ENCODE results near the gene TUBB4B.

The TUBB4B gene

GRCh38 chr9:137212520-137212919 is 28.6 kb upstream of the TUBB4B start:
- no peak for DNase-seq (ENCODE audit: low spot score)

- no peak for DNase-seq (ENCODE audit: low spot score)
These were observed 27.7 kb upstream of the TUBB4B start for GRCh38 chr9:137213160-137214060.

GRCh38 chr9:137214620-137215019 is 26.5 kb upstream of the TUBB4B start:
- DNase-seq (ENCODE audit: low spot score), result no peak

GRCh38 chr9:137215196-137215986 is 25.7 kb upstream of the TUBB4B start:
- no peak for DNase-seq (ENCODE audit: low spot score)

GRCh38 chr9:137216188-137216965 is 24.7 kb upstream of the TUBB4B start:
- DNase-seq (ENCODE audit: low spot score), result no peak

- no peak for DNase-seq (ENCODE audit: low spot score)
These were observed 23.5 kb upstream of the TUBB4B start for GRCh38 chr9:137217276-137218211.

- no peak for DNase-seq (ENCODE audit: low spot score)
These were observed 22.8 kb upstream of the TUBB4B start for GRCh38 chr9:137218212-137218753.

GRCh38 chr9:137218754-137219271 is 22.3 kb upstream of the TUBB4B start:
- no peak for DNase-seq (ENCODE audit: low spot score)

- DNase-seq (ENCODE audit: low spot score), result no peak
These were observed 21.2 kb upstream of the TUBB4B start for GRCh38 chr9:137219757-137220316.

GRCh38 chr9:137220317-137221094 is 20.6 kb upstream of the TUBB4B start:
- DNase-seq (ENCODE audit: low spot score), result no peak

GRCh38 chr9:137221095-137221505 is 20.0 kb upstream of the TUBB4B start:
- DNase-seq (ENCODE audit: low spot score), result no peak

- DNase-seq (ENCODE audit: low spot score), result no peak
These were observed 19.5 kb upstream of the TUBB4B start for GRCh38 chr9:137221506-137222111.

GRCh38 chr9:137222190-137223077 is 18.7 kb upstream of the TUBB4B start, which contains the start of gene RNF208:
RNF208 (minus strand) TSS chr9:137222240; CDS start chr9:137221212, 1,028 bp downstream.
- DNase-seq (ENCODE audit: low spot score), result no peak

GRCh38 chr9:137223078-137223970 is 17.8 kb upstream of the TUBB4B start:
- DNase-seq (ENCODE audit: low spot score), result peak; percentile 97

GRCh38 chr9:137224830-137225694 is 16.0 kb upstream of the TUBB4B start, which contains the start of gene CYSRT1:
CYSRT1 (plus strand) TSS chr9:137225174; CDS start chr9:137225622, 448 bp downstream.
- DNase-seq (ENCODE audit: low spot score), result no peak
